HG03060 (cell line): ENCODE measurements around the gene IWS1.

Source experiments
- ATAC-seq: cut with Tn5 transposase; IDR thresholded peaks from one replicate; pipeline ENCODE4 v1.9.1; 2021; ENCODE audit warnings: low read depth, moderate number of reproducible peaks; ENCODE audit not compliant: unreplicated experiment

Gene IWS1

GRCh38 chr2:127506510-127506909 lies 19.8 kb downstream of the IWS1 start:
- no peak for ATAC-seq

GRCh38 chr2:127504552-127505430 lies 21.5 kb downstream of the IWS1 start:
- ATAC-seq = no peak

GRCh38 chr2:127503491-127503890 lies 22.8 kb downstream of the IWS1 start:
- no peak for ATAC-seq

- no peak for ATAC-seq
Observed at GRCh38 chr2:127498386-127498785, 27.9 kb downstream of the IWS1 start.

GRCh38 chr2:127490283-127490682 lies 36.0 kb downstream of the IWS1 start:
- no peak for ATAC-seq

GRCh38 chr2:127486247-127487058 lies 39.8 kb downstream of the IWS1 start:
- no peak for ATAC-seq

GRCh38 chr2:127485694-127486071 lies 40.6 kb downstream of the IWS1 start:
- ATAC-seq = no peak

- no peak for ATAC-seq
Observed at GRCh38 chr2:127485051-127485693, 41.1 kb downstream of the IWS1 start.

- ATAC-seq = no peak
Observed at GRCh38 chr2:127482031-127482430, 44.3 kb downstream of the IWS1 start.

- no peak for ATAC-seq
Observed at GRCh38 chr2:127479866-127480743, 46.2 kb downstream of the IWS1 start.

GRCh38 chr2:127479219-127479825 lies 47.0 kb downstream of the IWS1 start:
- ATAC-seq = no peak

- no peak for ATAC-seq
Observed at GRCh38 chr2:127475788-127476187, 50.5 kb downstream of the IWS1 start.

GRCh38 chr2:127472268-127472667 lies 54.0 kb downstream of the IWS1 start:
- no peak for ATAC-seq

GRCh38 chr2:127471286-127471988 lies 54.9 kb downstream of the IWS1 start:
- ATAC-seq = no peak

- no peak for ATAC-seq
Observed at GRCh38 chr2:127469974-127470373, 56.3 kb downstream of the IWS1 start.

GRCh38 chr2:127469051-127469450 lies 57.2 kb downstream of the IWS1 start:
- ATAC-seq = no peak

GRCh38 chr2:127465258-127465657 lies 61.0 kb downstream of the IWS1 start:
- ATAC-seq = no peak

GRCh38 chr2:127464470-127465257 lies 61.6 kb downstream of the IWS1 start:
- no peak for ATAC-seq
